GM18502 (cell line): ENCODE data around the gene MAGI2.

ENCODE experiments used
- ATAC-seq: cut with Tn5 transposase; IDR thresholded peaks from one replicate; pipeline ENCODE4 v1.9.1; 2021; ENCODE audit warnings: mild to moderate bottlenecking; ENCODE audit not compliant: unreplicated experiment, poor library complexity

The MAGI2 gene

DNA sequence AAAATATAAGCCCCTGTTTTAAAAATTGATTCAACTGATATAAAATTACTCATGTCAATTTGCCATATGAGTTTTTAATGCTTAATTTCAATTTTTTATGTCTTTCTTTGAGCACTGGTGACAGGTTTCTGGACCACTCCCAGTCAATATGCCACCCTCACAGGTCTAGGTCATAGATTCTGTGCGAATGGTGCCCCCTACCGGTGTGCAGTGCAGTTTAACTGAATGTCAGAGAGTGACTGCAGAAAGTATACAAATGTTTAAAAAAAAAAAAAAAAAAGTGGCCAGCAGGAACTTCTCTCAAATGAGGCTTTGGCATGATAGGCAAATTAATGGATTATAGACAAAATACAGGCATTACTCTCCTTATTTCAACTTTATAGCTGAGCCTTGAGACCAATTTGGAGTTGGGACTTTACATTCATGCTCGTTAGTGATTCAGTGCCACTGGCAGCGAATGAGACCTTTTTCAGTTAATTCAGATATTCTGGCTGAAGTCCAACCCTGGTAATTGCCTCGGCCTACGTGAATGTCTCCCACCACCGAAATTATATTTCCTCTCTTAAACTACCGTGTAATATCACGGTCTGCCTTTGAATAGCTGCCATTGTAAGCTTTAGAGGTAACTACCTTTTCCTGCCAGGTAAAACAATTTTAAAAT is 1227.3 kb downstream of the MAGI2 start:
- ATAC-seq, result no peak

DNA sequence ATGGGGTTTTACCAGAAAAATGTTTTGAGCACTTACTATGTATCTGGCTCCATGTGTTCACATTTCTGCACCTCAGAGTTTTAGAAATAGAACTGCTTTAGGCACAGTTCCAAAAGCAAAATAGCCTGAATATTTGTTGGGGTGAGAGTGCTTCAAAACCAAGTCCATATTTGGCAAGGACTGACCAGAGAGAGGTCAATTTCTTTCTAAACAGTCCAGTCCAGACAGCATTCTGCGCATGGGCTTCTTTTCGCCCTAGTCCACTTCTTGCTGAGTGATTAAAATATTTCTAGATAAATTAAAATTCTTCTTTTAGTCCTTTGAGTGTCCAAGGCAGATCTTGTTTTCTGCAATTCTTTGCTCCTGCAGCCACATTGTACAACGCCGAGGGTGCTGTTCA is 1227.9 kb downstream of the MAGI2 start:
- ATAC-seq, result no peak

DNA sequence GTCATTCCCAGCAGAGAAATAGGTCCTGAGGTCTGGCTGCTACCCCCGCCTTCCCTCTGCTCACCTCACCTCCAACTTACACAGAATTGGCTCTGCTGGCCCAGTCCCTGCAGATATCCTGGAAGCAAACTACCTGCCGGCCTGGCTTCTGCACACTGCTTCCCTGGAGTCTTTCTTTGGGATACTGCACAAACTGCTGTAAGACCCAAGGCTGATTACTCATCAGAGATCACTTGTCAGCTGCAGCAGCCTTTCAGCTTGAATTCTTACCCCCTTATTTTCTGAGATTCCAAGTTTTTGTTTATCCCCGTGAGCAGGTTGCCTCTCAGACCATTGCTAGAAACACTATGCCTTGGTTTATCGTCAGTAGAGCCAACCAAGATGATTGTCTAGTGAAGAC is 1228.5 kb downstream of the MAGI2 start:
- ATAC-seq, result no peak

DNA sequence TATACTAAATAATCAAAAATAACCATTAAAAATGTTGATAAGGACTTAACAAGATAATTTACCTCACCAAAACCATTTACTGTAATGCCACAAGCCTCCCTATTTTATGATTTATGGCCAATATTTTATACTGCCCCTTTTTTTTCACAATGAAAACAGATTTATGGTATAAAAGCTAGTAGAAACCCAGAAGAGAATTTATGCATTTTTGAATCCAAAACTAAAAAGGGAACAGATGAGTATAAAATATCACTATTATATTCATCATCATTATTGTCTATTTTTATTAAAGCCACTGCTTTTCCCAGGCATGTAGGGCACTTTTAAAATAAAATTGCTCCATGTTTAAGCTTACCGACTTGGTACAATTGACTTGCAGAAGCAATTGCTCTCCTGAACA is 1229.9 kb downstream of the MAGI2 start:
- no peak for ATAC-seq

DNA sequence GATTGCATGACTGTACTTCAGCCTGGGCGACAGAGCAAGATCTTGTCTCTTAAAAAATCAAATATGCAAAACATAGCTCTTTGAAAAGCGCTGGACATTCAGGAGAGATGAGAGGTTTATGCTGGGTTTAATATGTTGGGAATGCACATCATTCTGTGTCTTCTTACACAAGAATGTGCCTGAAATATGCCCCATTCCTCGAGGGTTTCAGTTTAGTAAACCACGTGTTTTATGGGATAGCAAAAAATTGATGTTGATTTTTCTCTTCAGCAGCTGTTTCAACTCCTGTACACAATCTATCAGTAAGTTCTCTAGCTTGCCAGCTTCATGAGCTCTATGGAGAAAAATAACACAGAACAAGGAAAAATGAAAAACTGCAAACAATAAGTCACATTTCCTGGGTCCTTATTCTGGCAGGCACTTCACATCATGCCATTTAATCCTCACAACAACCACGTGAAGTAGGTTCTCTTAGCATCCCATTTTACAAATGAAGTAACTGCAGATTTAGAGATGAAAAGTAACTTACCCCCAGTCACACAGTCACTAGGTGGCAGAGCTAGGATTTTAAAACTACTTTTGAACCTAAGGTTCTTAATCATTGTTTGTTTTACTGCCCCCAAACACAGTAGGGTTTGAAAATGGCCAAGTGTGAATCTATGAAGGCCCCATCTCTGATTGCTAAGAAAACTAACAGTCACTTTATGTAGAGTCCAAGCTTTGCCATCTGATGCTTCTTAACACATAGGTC is 1231.3 kb downstream of the MAGI2 start:
- no peak for ATAC-seq

DNA sequence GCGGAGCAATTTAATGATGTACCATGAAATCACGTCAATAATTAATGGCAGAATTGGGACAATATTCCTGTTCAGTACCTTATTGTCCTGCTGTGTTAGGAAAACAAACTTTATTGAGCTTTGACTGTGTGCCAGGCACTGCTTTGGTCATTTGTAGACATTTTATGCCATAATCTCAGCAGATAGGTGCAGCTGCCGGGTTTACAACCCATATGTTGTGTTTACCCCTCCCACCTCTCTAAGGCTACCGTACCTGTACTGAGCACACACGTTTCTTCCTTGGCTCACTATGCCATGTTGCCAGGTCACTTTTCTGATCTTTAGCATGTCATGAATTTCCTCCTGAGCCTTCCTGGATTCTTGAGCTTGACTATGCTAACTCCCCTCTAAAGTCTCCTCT is 1232.7 kb downstream of the MAGI2 start:
- ATAC-seq, result no peak

DNA sequence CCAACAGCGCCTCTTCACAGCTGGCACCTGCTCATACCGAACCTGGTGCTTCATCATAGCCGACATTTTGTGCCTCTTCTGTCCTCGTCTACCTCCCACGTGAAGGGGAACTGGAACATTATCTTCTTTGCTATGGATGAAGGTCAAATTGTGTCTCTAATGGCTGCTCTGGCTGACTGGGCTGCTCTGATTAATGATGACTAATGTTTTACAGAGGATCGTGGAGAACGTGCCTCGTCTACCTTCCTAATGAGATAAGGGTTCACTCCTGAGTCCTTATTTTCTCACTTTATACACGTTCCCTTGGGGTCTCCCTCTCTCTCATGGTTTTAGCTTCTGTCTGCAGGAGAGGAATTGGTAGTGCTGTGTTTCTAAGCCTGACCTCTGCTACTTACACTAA is 1234.6 kb downstream of the MAGI2 start:
- no peak for ATAC-seq

DNA sequence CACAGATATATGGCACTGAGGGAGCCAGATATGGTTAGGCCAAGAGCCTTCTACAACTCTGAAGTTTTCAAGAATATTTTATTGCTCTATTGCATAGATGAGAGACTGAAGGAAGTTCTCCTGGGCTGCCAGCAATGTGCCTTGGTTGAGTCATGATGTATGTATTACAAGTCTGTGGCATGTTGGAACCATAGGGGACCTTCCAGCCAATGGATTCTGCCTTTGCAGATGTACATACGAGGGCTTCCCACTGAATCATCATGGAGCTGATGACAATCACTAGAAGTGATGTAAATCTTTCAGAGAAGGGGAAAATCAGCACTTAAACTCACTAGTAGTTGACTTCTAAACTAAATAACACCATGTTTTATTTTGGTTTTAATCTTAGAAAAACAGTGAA is 1235.4 kb downstream of the MAGI2 start:
- ATAC-seq, result no peak

DNA sequence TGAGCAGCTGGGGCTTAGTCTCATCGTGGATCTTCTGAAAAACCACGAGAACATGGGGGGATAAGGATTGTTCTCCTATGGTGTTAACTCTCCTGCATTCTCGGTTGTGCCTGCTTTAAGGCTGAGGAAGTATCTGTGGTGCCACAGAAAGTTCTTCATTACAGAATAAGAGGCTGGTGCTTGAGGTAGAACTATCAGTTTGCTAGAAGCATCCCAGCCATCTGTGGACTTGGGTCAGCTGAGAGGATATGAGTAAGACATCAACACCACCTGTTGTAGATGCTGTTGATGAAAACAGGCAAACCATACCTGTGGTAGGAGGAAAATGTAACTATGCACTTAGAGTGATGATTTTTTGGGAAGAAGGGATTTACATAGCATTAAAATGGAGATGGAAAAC is 1238.3 kb downstream of the MAGI2 start:
- ATAC-seq, result no peak

DNA sequence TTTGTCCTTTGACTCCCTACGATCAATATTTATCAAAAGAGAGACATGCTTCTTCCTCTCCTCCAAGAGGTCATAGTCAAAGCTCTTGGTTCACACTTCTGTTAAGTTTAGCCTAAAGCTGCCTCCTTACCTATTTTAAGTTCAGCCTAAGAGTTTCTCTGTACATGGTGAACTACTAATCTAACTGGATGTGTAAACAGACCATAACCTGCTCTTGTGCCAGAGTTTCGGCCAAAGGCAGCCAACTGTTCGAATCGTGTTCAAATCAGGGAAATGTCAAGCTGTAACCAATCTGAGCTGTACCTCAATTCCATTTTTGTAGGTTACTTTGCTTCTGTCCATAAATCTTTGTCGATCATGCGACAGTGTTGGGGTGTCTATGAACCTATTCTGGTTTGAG is 1240.1 kb downstream of the MAGI2 start:
- ATAC-seq, result no peak

DNA sequence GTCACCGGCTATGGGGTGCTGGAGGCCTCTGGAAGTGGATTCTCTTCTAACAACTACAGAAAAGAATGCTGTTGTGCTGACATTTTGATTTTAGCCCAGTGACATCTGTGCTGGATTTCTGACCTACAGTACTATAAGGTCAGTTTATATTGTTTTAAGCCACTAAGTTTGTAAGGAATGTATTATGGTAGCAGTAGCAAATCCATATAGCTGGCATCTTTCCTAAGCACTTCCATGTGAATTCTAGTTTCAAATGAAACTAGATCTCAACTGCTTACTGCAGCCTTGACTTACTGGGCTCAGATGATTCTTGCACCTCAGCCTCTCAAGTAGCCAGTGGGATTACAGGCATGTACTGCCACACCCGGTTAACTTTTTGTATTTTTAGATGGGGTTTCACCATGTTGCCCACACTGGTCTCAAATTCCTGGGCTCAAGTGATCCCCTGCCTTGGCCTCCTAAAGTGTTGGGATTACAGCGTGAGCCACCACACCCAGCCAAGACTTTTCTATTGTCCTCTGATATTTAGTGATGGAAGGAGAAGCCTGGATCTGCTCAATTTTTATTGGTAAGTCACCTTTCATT is 1240.9 kb downstream of the MAGI2 start:
- no peak for ATAC-seq

DNA sequence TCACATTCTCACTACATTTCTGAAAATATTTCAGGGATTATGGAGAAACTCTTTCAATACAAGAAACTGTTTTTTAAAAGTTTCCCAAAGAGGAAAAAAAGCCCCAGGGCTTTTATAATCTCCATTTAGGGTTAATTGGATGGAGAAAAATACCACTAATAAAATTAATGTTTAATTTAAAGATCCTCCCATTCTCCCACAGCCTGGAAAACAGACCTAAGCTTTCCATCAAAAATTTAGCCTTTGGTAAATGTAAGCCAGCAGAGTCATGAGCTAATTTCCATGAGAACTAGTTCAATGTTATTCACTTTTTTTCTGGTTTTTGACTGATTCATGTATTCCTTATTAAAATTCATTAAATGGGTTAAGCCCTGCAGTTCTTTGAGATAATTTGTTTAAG is 1246.2 kb downstream of the MAGI2 start:
- no peak for ATAC-seq

DNA sequence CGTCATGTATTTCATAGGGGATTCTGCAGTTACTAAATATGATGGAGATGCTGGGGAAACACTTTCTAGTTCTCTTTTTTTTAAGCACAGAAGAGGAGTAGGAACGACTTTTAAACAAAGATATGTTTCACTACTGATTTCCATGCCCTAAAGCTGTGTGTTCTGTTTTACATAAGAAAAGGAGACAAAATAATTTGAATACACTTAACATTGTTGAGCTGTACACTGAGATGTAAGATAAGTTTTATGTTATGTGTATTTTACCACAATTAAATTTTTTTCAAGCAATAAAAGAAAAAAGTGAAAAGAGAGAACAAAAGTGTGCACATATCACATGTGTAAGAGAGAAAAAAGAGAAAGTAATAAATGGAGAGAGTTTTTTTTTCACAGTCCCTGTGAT is 1246.7 kb downstream of the MAGI2 start:
- ATAC-seq, result no peak

DNA sequence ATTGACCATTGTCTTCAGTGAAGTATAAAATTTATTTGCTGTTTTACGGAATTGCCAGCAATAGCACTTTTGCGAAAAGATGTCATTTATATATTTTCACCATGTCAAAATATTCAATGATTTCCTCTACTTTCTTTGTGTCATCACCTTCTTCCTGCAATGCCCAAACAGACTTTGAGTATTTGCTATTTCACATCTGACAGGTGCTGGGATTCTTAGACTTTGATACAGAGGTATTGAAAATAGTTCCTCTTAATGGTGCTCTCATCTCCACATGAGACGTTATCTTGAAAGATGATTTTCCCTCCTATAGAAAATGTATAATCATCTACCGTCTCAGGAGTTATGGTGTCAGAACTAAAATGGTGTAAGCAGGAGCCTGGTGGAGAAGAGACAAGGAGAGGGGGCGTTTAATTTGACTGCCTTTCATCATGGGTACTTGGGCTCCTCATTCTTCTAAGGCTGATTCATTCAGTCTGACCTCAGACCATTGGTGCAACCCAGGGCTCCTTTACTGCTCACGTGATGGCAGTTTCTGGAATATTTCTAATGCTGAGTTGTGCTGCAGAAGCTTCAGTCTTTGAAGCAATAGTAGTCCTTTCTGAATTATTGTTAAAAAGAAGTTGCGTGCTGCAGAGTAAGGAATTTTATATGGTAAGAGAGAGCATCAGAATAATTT is 1250.3 kb downstream of the MAGI2 start:
- no peak for ATAC-seq

DNA sequence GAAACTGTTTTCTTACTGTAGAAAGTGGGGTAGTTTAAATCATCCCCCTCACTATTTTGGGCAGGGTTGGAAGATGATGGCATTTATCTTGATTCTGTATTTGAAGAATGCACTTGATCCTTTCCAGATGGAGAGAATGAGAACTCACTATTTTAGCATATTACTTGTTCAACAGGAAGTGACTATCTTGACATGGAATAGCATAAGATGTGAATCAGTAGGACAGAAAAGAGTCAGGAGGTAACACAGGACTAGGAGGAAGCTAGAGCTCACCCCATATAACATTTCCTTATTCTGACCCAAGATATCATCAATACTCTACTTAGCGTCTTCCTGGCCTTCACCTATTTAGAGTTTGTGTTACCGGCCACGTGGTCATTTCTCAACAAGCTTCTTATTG is 1254.7 kb downstream of the MAGI2 start:
- ATAC-seq, result no peak

DNA sequence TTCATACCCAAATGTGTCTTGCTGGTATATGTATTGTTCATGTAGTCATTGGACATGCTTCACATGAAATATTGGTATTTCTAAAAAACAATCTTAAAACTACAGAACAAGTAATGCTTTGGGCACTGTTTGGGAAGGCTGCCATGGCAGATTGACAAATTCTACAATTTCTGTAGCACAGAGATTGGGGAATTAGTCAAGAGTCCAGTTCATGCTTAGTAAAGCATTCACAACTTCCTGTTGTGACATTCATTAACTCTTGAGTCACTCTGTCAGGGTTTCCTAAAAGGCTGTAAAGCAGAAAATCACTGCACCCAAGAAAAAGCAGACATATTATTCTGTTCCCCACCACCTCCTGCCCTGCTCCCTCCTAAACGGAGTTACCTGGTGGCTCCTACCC is 1256.0 kb downstream of the MAGI2 start:
- ATAC-seq, result no peak

DNA sequence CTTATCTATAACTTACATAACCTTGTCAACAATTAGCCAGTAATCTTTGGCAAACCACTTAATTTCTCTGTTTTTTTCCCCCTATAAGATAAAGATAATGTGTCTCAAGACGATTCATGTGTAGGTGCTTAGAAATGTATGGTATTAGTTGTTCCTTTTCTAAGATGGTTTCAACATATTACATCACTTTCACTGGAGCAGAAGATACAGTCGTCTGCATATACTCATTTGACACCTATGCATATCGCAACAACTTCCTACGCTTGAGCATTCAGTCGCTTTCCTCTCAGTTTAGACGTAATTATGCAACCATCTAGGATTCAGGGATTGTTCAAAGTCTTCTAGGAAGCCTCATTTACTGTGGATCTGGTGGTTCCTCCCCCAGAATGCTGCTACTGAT is 1258.2 kb downstream of the MAGI2 start:
- no peak for ATAC-seq

DNA sequence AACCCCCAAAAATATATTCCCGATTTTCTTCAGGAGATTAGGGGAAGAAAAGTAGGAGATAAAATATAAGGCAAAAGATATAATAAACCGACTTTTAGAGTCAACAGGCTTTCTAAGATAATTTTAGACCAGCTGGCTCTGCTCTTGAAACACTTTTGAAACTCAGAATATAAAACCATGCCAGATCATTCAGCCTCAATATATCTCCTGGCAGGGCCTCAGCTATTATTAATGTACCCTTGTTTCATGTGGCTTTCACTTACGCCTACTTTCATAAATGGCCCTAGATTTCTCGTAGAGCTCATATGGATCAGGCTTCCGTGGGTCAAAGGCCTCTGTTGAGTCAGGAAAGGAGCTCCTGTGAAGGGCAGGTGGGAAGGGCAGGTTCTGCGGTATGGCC is 1258.9 kb downstream of the MAGI2 start:
- ATAC-seq, result no peak

DNA sequence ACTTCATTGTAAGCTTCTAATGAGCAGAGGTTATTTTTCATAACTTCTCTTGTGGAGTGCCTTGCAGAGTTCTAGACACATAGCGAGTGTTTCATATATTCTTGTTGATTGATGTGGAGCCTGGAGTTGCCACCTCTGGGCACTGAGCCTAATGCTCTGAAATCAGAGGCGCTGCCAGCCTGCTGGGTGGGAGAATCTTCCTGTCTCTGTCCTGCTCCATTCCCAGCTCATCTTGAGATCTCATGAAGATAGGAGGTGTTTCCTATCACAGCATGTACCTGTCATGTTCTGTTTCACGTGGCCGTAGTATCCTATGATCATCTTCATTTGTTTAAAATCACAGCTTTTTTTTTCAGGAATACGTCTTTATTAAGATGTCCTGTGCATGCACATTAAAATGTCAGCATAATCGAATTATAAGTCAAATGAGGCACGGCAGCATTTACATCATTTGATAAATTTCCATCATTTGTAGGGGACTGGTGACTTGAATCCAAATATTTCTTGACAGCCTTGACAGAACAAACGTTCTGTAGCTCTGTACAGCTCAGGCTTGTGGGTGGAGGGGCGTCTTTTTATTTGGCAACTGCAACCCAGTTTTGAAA is 1261.9 kb downstream of the MAGI2 start:
- ATAC-seq, result no peak

DNA sequence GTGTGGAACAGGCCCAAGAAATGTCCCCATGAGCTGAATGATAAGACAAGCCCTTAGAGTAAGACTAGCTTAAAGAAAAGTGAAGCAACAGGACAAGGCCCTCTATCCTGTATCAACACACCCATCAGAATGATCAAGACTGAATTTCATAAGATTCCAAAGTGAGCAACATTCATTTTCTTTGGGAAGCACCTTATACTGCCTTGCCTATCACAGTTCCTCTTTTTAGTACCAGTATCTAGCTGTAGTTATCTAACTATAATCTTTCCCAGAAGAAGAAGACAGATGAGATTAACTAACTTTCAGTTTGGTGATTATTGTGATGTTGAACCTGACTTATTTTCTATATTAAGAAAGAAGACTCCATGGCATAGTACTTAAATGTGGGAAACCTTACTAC is 1263.7 kb downstream of the MAGI2 start:
- no peak for ATAC-seq

DNA sequence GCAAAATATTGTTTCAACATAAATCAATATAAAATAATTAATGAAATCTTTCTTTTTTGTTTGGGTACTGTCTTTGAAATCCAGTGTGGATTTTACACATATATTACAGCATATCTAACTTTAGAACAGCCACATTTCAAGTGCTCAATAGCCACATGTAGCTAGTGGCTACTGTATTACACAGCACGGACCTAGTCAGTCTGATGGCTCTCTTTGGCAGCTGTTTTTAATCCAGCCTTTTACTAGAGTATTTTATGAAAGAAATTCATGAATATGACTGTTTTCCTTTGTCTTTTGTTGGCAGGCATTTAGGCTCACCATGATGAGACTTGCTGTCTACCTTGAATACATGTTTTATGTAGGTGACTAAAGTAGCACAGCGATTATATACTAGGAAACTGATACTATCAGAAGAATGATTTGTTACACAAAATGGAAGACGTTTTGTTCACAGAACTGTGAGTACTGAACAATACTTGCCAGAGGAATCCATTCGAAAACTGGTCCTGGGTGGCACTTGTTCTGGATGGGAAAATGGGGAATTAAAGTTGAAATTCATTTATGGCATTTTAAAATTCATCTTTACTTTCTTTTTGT is 1268.2 kb downstream of the MAGI2 start:
- no peak for ATAC-seq
